GM19468 (cell line): ENCODE results near the gene GPR31.
A peak's percentile ranks its signal among the peaks of the same experiment; 100 is the strongest.

Source experiments
- ATAC-seq: cut with Tn5 transposase; IDR thresholded peaks from one replicate; pipeline ENCODE4 v1.9.1; 2021; ENCODE audit warnings: mild to moderate bottlenecking, moderate library complexity, moderate number of reproducible peaks; ENCODE audit not compliant: unreplicated experiment; ENCODE audit errors: extremely low read depth

GPR31 gene

GRCh38 chr6:167122041-167122826, 35.5 kb downstream of the GPR31 start:
- no peak for ATAC-seq

- no peak for ATAC-seq
Measured at GRCh38 chr6:167121335-167121841, 36.4 kb downstream of the GPR31 start.

GRCh38 chr6:167120583-167120903, 37.2 kb downstream of the GPR31 start:
- no peak for ATAC-seq

- ATAC-seq: no peak
Measured at GRCh38 chr6:167119670-167120582, 37.9 kb downstream of the GPR31 start.

GRCh38 chr6:167118839-167119238, 38.9 kb downstream of the GPR31 start:
- ATAC-seq: no peak

GRCh38 chr6:167118006-167118405, 39.8 kb downstream of the GPR31 start:
- no peak for ATAC-seq

- no peak for ATAC-seq
Measured at GRCh38 chr6:167116838-167117228, 40.9 kb downstream of the GPR31 start.

- ATAC-seq: no peak
Measured at GRCh38 chr6:167116109-167116837, 41.5 kb downstream of the GPR31 start.

- ATAC-seq: no peak
Measured at GRCh38 chr6:167115054-167115453, 42.7 kb downstream of the GPR31 start.

- ATAC-seq: peak; percentile 88
Measured at GRCh38 chr6:167113935-167114910, 43.6 kb downstream of the GPR31 start.

GRCh38 chr6:167113047-167113754, 44.6 kb downstream of the GPR31 start:
- peak; percentile 54 for ATAC-seq

- no peak for ATAC-seq
Measured at GRCh38 chr6:167112421-167112820, 45.4 kb downstream of the GPR31 start.

- no peak for ATAC-seq
Measured at GRCh38 chr6:167111597-167111996, 46.2 kb downstream of the GPR31 start.

- ATAC-seq: no peak
Measured at GRCh38 chr6:167109651-167110050, 48.1 kb downstream of the GPR31 start.

- ATAC-seq: no peak
Measured at GRCh38 chr6:167108278-167108677, 49.5 kb downstream of the GPR31 start.

- ATAC-seq: no peak
Measured at GRCh38 chr6:167107787-167108186, 50.0 kb downstream of the GPR31 start.

- no peak for ATAC-seq
Measured at GRCh38 chr6:167106406-167106805, 51.4 kb downstream of the GPR31 start.
